Breast epithelium (tissue), 4 donors: ENCODE data around the gene CLIP4. TPM values are rescaled to one million over a fixed set of nuclear protein-coding genes. Genes with fewer than 3 reads are reported as not detected.

Experiments used
- DNase-seq, 2 donors: peaks; one replicate each; pipeline ENCODE4 v3.0.0-alpha.2; 2019; ENCODE audit warnings: low spot score in 2 of 2
- H3K27ac ChIP-seq, 2 donors: fragments of 200-600 bp; sonication (generic) in 1 of 2; one replicate each; pipeline ENCODE4 v1.5.1; 2016 to 2019; ENCODE audit warnings: mild to moderate bottlenecking in 1 of 2
- H3K27me3 ChIP-seq, 2 donors: fragments of 200-600 bp; sonication (generic) in 1 of 2; one replicate each; pipeline versions ENCODE4 v1.5.1 to v1.6.0; 2017 to 2019; ENCODE audit warnings: control low read depth in 1 of 2, mild to moderate bottlenecking in 1 of 2
- H3K36me3 ChIP-seq: fragments of 200-600 bp; one replicate; pipeline ENCODE4 v1.5.1; 2019
- H3K4me1 ChIP-seq, 2 donors: fragments of 200-600 bp; sonication (generic); one replicate each; pipeline ENCODE4 v1.5.1; 2016 to 2019; ENCODE audit warnings: control low read depth in 1 of 2
- H3K4me3 ChIP-seq, 3 donors: fragments of 200-600 bp; sonication (generic); 1 replicate in 2 of 3; 2 replicates in 1 of 3; pipeline ENCODE4 v1.5.1; 2016 to 2019; ENCODE audit warnings: mild to moderate bottlenecking in 3 of 3, moderate library complexity in 2 of 3
- H3K9me3 ChIP-seq, 2 donors: fragments of 200-600 bp; sonication (generic) in 1 of 2; one replicate each; pipeline ENCODE4 v1.5.1; 2016 to 2019; ENCODE audit warnings: control low read depth in 1 of 2
- POLR2A ChIP-seq: fragments of 450-650 bp; IDR thresholded peaks from one replicate; pipeline ENCODE4 v1.6.1; 2016; ENCODE audit warnings: antibody characterized with exemption, mild to moderate bottlenecking, moderate library complexity
- POLR2AphosphoS5 ChIP-seq, 3 donors: sonication (generic); formaldehyde crosslinking; IDR thresholded peaks; one replicate each; pipeline ENCODE4 v1.6.1; 2017; ENCODE audit warnings: antibody characterized with exemption in 3 of 3
- intact Hi-C: fragments of 100-400 bp; cut with DNase I; formaldehyde crosslinking; loops from one replicate; pipeline ENCODE4 v1.15.1; 2023; ENCODE audit warnings: low total_unique reads
- total RNA-seq, 3 donors: library from RNA; depleted of rRNA; stranded (reverse); fragments of >200 nt; gene quantifications; one replicate each; pipeline ENCODE4 v1.1.0, GENCODE V29; 2016
- TF ChIP-seq, protein P1 (sequence below), 3 donors: fragments of 450-650 bp; IDR thresholded peaks; one replicate each; pipeline ENCODE4 v1.5.1; 2016 to 2017; ENCODE audit warnings: antibody characterized with exemption in 3 of 3, mild to moderate bottlenecking in 3 of 3, moderate library complexity in 3 of 3

Gene CLIP4
- total RNA-seq, 3 donors from 2014 or later = 67.2 to 146 (median 76.8) TPM

DNA sequence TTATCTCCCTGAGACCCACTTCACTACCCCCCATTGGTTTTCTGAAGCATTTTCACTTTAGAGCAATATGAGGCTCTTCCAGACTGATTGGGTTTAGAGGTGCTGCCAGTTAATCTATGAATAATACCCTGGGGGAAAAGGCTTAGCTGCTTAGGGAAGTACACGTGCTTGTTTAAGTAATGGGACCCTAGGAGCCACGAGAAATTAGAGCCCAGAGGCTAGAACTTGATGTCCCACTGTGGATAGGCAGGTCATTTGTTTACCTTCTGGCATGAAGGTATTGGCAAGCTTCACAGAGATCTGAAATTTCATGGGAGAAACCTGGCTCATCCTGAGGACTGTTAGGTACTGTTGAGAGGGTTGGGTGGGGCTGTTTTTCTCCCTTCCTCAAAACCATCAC is 59.7 kb downstream of the CLIP4 start:
- no peak for TF ChIP-seq POLR2A
- no peak overlapping the region for H3K4me3 ChIP-seq
- DNase-seq = no peak
- peaks cover 5% of the 10 kb centered on the region for H3K36me3 ChIP-seq
- no peaks in the 10 kb centered on the region for H3K27me3 ChIP-seq
- no peaks in the 10 kb centered on the region for H3K4me1 ChIP-seq
- intact Hi-C loops = no loop called here
- no peak overlapping the region for H3K27ac ChIP-seq
- no peaks in the 10 kb centered on the region for H3K9me3 ChIP-seq

DNA sequence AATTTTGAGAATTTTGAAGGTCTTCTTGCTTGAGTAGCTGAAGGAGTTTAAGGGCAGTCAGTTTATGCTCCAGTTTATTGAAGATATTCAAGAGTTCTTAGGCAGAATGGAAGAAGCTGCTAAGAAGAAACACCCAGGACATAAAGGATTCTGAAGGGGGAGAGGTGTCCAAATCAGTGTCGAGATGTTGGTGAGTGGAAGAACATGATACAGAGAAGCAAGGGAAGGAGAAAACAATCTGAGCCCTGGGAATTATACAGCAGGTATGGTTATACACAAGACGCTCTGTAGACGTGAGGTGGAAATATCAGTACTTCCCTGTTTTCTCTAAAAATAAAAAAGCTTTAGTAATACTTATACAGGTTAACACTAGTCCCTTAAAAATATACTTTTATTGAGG is 60.1 kb downstream of the CLIP4 start:
- no peaks in the 10 kb centered on the region for H3K4me1 ChIP-seq
- DNase-seq = no peak
- H3K36me3 ChIP-seq = peaks cover 5% of the 10 kb centered on the region
- H3K27ac ChIP-seq = no peak overlapping the region
- H3K27me3 ChIP-seq = no peaks in the 10 kb centered on the region
- no peak overlapping the region for H3K4me3 ChIP-seq
- no peaks in the 10 kb centered on the region for H3K9me3 ChIP-seq
- no peak for TF ChIP-seq POLR2AphosphoS5 (IDR thresholded peaks at IDR 0.05)
- TF ChIP-seq, protein P1, sequence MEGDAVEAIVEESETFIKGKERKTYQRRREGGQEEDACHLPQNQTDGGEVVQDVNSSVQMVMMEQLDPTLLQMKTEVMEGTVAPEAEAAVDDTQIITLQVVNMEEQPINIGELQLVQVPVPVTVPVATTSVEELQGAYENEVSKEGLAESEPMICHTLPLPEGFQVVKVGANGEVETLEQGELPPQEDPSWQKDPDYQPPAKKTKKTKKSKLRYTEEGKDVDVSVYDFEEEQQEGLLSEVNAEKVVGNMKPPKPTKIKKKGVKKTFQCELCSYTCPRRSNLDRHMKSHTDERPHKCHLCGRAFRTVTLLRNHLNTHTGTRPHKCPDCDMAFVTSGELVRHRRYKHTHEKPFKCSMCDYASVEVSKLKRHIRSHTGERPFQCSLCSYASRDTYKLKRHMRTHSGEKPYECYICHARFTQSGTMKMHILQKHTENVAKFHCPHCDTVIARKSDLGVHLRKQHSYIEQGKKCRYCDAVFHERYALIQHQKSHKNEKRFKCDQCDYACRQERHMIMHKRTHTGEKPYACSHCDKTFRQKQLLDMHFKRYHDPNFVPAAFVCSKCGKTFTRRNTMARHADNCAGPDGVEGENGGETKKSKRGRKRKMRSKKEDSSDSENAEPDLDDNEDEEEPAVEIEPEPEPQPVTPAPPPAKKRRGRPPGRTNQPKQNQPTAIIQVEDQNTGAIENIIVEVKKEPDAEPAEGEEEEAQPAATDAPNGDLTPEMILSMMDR (IDR thresholded peaks at IDR 0.05) = no peak
- TF ChIP-seq POLR2A = no peak
- intact Hi-C loops = no loop called here

DNA sequence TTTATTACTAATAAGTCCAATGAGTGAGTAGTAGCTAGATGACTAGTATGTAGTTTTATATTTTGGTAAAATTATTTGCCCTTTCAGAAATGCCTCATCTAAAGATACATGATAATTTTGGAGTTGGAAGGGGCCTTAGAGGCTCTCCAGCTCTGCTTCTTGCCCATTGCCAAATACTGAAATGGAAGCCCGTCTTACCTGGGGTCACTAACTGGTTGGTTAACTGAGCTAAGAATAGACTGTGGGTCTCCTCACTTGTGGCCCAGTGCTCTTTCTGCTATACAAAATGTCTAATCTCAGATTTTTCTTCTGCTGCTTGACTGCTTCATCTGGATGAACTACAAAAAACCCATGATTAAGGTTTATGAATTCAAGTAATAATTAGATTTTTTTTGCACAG is 67.1 kb downstream of the CLIP4 start:
- Histone ChIP-seq H3K4me3 (no peak overlapping the region), H3K27me3 (no peaks in the 10 kb centered on the region), H3K27ac (no peak overlapping the region), H3K9me3 (no peaks in the 10 kb centered on the region), H3K4me1 (no peaks in the 10 kb centered on the region), H3K36me3 (no peaks in the 10 kb centered on the region)
- TF ChIP-seq POLR2AphosphoS5 (IDR thresholded peaks at IDR 0.05) (no peak), POLR2A (no peak)
- TF ChIP-seq, protein P1 (IDR thresholded peaks at IDR 0.05) = no peak
- intact Hi-C loops = loop anchor here (5.0 kb wide), 1 partner anchor 795 kb away; no protein-coding TSS in a partner anchor
- DNase-seq = no peak

DNA sequence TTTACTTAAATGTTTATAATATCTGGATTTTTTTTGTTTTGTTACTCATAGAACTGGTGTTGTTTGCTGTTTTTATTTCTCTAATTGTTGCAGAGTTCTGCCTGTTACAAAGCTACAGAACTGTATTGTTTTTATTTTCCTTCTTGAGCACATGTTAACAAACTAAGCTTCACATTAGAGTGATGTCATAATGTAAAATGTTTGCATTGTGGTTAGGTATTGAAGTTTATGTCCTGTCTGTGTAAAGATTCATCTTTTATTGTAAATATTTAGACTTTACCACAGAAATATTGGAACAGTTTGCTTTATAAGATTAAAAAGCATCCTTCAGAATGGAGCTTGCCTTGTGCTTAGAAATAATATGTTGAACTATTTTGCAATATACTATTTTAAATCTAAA is 67.7 kb downstream of the CLIP4 start:
- H3K9me3 ChIP-seq = no peaks in the 10 kb centered on the region
- intact Hi-C loops = loop anchor here (5.0 kb wide), 1 partner anchor 794 kb away; no protein-coding TSS in a partner anchor
- no peaks in the 10 kb centered on the region for H3K4me1 ChIP-seq
- H3K27me3 ChIP-seq = no peaks in the 10 kb centered on the region
- no peak for TF ChIP-seq POLR2AphosphoS5 (IDR thresholded peaks at IDR 0.05)
- TF ChIP-seq, protein P1 (IDR thresholded peaks at IDR 0.05) = no peak
- TF ChIP-seq POLR2A = no peak
- DNase-seq = no peak
- no peak overlapping the region for H3K4me3 ChIP-seq
- H3K27ac ChIP-seq = no peak overlapping the region
- no peaks in the 10 kb centered on the region for H3K36me3 ChIP-seq

DNA sequence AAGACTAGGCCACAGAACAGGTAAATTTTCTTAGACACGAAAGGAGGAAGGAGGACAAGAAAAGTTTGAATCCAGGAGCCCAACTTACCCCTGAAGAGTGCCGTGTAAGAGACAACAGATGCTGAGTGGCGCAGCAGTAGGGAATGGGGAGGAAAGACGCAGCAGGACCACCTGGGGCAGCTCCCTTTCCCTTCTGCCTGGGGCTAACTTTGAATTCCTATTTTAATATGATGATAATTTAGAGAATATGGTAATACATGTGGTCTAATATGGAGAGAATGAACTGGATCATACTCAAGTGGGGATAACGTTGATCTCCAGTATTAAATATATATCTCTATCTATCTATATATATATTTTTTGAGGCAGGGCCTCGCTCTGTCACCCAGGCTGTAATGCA is 69.3 kb downstream of the CLIP4 start:
- no peak for TF ChIP-seq POLR2AphosphoS5 (IDR thresholded peaks at IDR 0.05)
- TF ChIP-seq, protein P1 (IDR thresholded peaks at IDR 0.05) = no peak
- no peak for TF ChIP-seq POLR2A
- DNase-seq = no peak
- intact Hi-C loops = loop anchor here (5.0 kb wide), 1 partner anchor 793 kb away; no protein-coding TSS in a partner anchor
- Histone ChIP-seq H3K27ac (no peak overlapping the region), H3K4me1 (no peaks in the 10 kb centered on the region), H3K36me3 (no peaks in the 10 kb centered on the region), H3K9me3 (no peaks in the 10 kb centered on the region), H3K27me3 (no peaks in the 10 kb centered on the region), H3K4me3 (no peak overlapping the region)

DNA sequence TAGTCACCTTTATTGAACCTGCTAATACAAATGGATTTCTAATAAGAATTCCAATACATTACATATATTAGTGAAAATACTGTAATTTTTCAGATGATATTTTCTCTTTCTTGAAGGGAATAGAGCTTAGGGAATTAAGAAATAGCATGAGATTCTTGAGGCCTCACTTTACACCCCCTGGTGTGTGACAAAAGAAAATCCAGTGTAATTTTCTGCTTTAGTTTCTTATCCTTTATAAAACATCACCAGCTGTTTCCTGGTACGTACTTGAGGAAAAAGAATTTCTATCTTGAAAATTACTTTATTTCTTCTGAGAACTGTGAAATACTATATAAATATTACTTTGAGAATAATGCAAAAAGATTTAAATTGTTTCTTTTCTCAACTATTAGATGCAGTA is 71.6 kb downstream of the CLIP4 start:
- H3K9me3 ChIP-seq = no peaks in the 10 kb centered on the region
- intact Hi-C loops = no loop called here
- H3K27me3 ChIP-seq = no peaks in the 10 kb centered on the region
- H3K36me3 ChIP-seq = no peaks in the 10 kb centered on the region
- no peak for DNase-seq
- H3K4me3 ChIP-seq = no peak overlapping the region
- H3K4me1 ChIP-seq = no peaks in the 10 kb centered on the region
- TF ChIP-seq POLR2A (no peak), POLR2AphosphoS5 (IDR thresholded peaks at IDR 0.05) (no peak)
- TF ChIP-seq, protein P1 (IDR thresholded peaks at IDR 0.05) = no peak
- no peak overlapping the region for H3K27ac ChIP-seq
